ENCODE measurements around the gene KCTD1.

DNA sequence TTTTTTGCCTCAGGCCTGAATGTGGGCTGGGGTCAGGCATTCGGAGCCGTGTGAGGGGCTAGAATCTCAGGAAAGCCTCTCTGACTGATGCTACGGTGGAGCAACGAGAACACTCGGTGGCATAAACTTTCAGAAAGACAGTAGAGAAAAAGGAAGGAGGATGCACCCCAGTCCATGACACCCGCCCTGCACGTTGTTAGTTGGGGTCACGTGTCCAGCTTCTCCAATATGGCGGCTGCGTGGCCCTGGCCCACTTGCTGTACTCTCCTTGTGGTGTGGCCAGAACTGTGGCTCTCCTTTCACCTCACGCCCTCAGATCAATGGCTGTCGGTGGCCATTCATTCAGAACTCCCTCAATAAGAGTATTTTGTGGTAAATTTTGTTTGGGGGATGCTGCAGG lies 131.2 kb downstream of the KCTD1 start:
- TF ChIP-seq CTCF (conservative IDR thresholded peaks at IDR 0.05 in 1 of 2, IDR thresholded peaks at IDR 0.05 in 1 of 2; ENCODE audit: low read depth in 1 of 2, low read length in 2 of 2) (no peak), EZH2 (IDR thresholded peaks at IDR 0.05; ENCODE audit: low read length, missing control alignments) (no peak)

Data from fibroblast of lung (primary cell).